Activated CD8-positive, alpha-beta T cell treated with anti-CD3 and anti-CD28 coated beads, Interleukin-2, amount 10 ng/mL, durations not matched to agents 7 days and 5 days (primary cell): ENCODE results near the gene BCOR. TPM values are rescaled to one million over a fixed set of nuclear protein-coding genes. Genes with fewer than 3 reads are reported as not detected.
A peak's percentile ranks its signal among the peaks of the same experiment; 100 is the strongest.

Experiments
- ATAC-seq: fragments of 150-1000 bp; cut with Tn5 transposase; one replicate; pipeline ENCODE4 v1.10.0; 2021; ENCODE audit warnings: moderate library complexity
- CTCF ChIA-PET: fragments of 350-600 bp; sonication (Branson Sonifier 250); formaldehyde crosslinking; loops from one replicate; lab custom pipeline; 2021; ENCODE audit warnings: antibody characterized with exemption; lab: Charles Lee
- POLR2A ChIA-PET: fragments of 350-600 bp; sonication (Branson Sonifier 250); formaldehyde crosslinking; loops from one replicate; lab custom pipeline; 2021; ENCODE audit warnings: antibody characterized with exemption; lab: Charles Lee
- DNase-seq: peaks from one replicate; pipeline ENCODE4 v3.0.0-alpha.2; 2020
- H3K27ac Mint-ChIP-seq: one replicate; pipeline ENCODE4 v1.8.0; 2021; ENCODE audit warnings: mild to moderate bottlenecking, mixed read lengths
- H3K27me3 Mint-ChIP-seq: one replicate; pipeline ENCODE4 v1.8.0; 2021; ENCODE audit warnings: low read depth, mixed read lengths
- H3K36me3 Mint-ChIP-seq: one replicate; pipeline ENCODE4 v1.8.0; 2021; ENCODE audit warnings: low read depth, mixed read lengths
- H3K4me1 Mint-ChIP-seq: one replicate; pipeline ENCODE4 v1.8.0; 2021; ENCODE audit warnings: low read depth, mixed read lengths
- H3K4me3 Mint-ChIP-seq: one replicate; pipeline ENCODE4 v1.8.0; 2021; ENCODE audit warnings: mild to moderate bottlenecking, mixed read lengths
- H3K9me3 Mint-ChIP-seq: one replicate; pipeline ENCODE4 v1.8.0; 2022; ENCODE audit warnings: mixed read lengths; ENCODE audit not compliant: insufficient read depth
- total RNA-seq, 2 experiments: library from RNA; stranded (reverse); gene quantifications; one replicate each; pipeline ENCODE4 v1.2.3, GENCODE V29; 2021

The BCOR gene
- total RNA-seq, 2 experiments from 2014 or later = 41.5 to 45.5 TPM

DNA sequence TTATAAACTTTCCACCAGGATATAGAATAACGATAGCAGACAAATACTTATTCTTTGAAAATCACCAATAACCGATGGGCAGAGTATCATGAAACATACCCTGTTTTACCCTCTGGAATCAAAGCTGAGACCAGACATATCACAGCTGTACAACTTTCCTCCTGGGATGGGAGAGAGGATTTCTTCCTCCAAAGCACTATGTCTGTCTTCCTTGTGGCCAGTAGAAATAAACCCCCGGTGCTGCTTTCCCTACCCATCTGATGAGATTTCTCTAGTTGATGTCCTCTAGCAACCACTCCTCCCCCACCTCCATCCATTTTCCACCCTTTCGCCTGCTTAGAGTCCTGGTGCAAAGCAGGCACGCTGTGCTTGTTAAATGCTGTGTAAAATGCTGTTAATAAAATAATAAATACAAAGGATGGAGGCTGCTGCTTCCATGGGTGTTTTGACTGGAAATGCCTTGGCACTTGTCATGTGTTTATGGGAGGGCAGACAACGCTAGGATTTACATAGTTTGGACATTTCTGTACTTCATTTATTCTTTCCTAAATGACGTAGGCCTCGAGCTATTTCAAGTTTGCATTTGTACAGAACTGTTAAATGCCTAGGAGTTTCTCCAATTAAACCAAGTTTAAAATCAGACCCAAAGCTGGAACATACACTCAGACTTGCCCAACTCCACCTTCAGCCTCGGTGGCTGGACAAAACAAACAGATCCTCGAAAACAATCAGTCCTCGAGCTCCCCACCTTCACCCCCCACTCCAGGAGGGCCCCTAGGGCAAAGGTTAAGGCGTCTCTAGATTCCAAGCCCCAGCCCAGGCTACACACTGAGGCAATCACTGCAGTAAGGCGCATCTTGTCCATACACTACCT, 10.1 kb downstream of the BCOR start:
- ChIA-PET POLR2A (interaction anchor here (1.0 to 1.1 kb wide), 2 partner anchors 10 to 66 kb away, joined by 3 to 6 read pairs; partner anchors contain the start of gene BCOR), CTCF (no interaction called here)
- H3K27me3 Mint-ChIP-seq = no peaks in the 10 kb centered on the region
- DNase-seq (no peak), ATAC-seq (no peak)
- peaks cover 14% of the 10 kb centered on the region for H3K36me3 Mint-ChIP-seq
- H3K4me3 Mint-ChIP-seq = no peak overlapping the region
- no peak overlapping the region for H3K27ac Mint-ChIP-seq
- no peaks in the 10 kb centered on the region for H3K9me3 Mint-ChIP-seq
- H3K4me1 Mint-ChIP-seq = peaks cover 72% of the 10 kb centered on the region

DNA sequence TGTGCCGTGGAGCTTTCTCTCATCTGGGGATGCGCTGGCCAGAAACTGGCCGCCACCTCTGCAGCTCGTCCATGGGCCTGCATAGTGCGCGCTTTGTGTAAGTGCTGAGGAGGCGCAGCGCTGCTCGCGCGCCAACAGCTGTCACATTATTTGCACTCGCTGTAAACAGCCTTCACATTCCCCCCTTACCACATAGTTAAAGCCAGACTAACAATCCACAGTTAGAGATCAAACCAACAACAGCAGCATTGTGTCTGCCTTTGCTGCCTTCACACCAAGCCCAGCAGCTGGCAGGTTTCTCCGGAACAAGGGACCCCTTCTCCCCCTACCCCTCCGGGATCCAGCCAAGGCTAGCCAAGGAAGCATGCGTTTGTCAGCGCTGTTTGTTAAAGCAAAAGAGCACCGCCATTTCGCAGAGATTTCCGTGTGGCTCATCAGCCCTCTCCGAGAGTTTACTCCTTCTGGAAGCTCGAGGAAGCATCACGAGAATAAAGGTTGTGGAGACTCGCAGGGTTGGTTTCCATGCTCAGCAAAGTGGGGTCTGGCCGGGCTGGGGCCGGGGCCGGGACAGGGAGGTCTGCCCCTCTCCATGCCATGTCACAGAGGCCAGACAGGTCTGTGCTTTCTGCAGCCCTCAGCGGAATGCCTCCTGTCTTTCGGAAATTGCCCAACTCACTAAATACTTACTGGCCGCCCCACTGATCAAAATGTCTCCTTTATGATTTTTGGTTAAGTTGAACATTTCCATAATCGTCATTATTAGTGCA, 11.0 kb downstream of the BCOR start:
- ChIA-PET POLR2A (interaction anchor here (0.7 to 1.0 kb wide), 3 partner anchors 12 to 74 kb away, joined by 3 to 5 read pairs (median 3); no protein-coding TSS in a partner anchor), CTCF (no interaction called here)
- DNase-seq = no peak
- no peak overlapping the region for H3K4me3 Mint-ChIP-seq
- peaks cover 11% of the 10 kb centered on the region for H3K36me3 Mint-ChIP-seq
- no peak overlapping the region for H3K27ac Mint-ChIP-seq
- ATAC-seq = no peak
- H3K27me3 Mint-ChIP-seq = no peaks in the 10 kb centered on the region
- peaks cover 75% of the 10 kb centered on the region for H3K4me1 Mint-ChIP-seq
- no peaks in the 10 kb centered on the region for H3K9me3 Mint-ChIP-seq

DNA sequence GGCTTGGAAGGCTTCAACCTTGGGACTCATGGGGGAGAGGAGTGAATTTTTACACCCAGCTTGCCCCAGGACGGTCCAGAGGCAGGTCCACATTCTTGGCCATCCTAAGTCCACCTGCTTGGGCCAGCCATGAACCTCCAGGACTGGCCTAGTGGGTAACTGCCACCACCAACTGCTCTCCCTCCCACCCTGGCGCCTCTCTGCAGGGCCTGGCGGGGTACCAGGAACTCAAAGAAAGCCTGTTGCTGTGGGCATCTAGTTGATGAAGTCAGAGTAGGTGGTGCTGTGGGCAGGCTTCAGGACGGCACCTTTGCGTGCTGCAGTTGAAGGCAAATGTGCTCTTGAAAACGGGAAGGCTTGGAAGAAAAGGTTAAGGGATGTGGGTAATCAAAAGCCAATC, 12.0 kb downstream of the BCOR start:
- Mint-ChIP-seq H3K4me3 (no peak overlapping the region), H3K9me3 (no peaks in the 10 kb centered on the region), H3K27ac (no peak overlapping the region), H3K4me1 (peaks cover 69% of the 10 kb centered on the region), H3K27me3 (no peaks in the 10 kb centered on the region), H3K36me3 (peaks cover 7% of the 10 kb centered on the region)
- ChIA-PET POLR2A (interaction anchor here (0.9 kb wide), 1 partner anchor 13 kb away, joined by 3 read pairs; no protein-coding TSS in a partner anchor), CTCF (interaction anchor here (0.8 kb wide), 1 partner anchor 11 kb away, joined by 3 read pairs; no protein-coding TSS in a partner anchor)
- no peak for DNase-seq
- no peak for ATAC-seq

DNA sequence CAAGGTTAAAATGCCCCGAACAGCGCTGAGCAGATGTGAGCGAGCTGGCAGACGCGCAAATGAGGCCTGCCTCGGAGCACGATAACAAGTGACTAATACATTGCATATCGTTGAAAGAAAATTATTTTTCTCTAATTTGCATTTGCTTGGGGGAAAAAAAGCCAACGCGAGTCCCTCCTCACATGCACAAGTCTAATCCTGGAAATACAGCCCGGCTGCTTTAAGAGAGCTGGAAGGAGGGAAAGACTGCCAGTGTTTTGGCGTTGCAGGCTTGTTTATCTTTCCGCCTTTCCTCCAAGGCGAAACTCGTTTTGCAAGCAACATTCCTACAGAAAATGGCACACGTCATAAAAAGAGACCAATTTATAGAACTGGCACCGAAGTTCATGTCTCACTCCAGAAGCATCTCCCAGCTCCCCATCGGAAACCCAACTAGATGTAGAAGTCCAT, 12.6 kb downstream of the BCOR start:
- DNase-seq (no peak), ATAC-seq (no peak)
- peaks cover 9% of the 10 kb centered on the region for H3K36me3 Mint-ChIP-seq
- no peak overlapping the region for H3K4me3 Mint-ChIP-seq
- H3K9me3 Mint-ChIP-seq = no peaks in the 10 kb centered on the region
- ChIA-PET POLR2A (interaction anchor here (1.0 kb wide), 1 partner anchor 9 kb away, joined by 4 read pairs; no protein-coding TSS in a partner anchor), CTCF (interaction anchor here (0.8 kb wide), 1 partner anchor 12 kb away, joined by 3 read pairs; no protein-coding TSS in a partner anchor)
- no peaks in the 10 kb centered on the region for H3K27me3 Mint-ChIP-seq
- H3K4me1 Mint-ChIP-seq = peaks cover 68% of the 10 kb centered on the region
- H3K27ac Mint-ChIP-seq = no peak overlapping the region

DNA sequence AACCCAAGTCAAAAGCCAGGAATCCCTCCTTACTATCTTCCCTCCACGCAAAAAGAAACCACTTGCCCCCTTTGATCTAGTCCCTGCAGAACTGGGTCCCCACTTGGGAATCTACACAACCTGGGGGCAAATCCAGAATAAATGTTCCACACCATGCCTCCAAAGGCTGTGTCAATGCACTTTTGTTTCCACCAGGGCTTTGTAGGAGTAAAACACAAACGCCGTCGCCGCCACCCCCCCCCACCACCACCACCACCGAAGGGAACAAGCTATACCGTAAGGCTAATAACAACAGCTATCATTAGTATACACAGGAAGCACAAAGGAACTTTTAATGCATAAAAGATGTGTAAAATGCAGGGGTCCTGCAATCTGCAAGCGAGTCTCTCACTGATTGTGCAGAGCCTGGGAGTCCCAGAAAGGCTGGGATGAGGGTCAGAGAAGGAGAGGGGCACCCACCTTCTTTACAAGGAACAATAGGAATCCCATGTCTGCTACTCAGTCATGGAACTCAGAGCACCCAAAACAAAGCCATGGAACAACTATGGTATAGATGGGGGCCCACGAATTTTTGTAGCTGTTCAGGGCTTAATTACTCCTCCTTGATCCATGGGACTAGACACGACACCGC, 13.2 kb downstream of the BCOR start:
- Mint-ChIP-seq H3K27ac (no peak overlapping the region), H3K4me3 (peak overlapping the region; percentile 59), H3K36me3 (peaks cover 9% of the 10 kb centered on the region), H3K27me3 (no peaks in the 10 kb centered on the region), H3K9me3 (no peaks in the 10 kb centered on the region), H3K4me1 (peaks cover 69% of the 10 kb centered on the region)
- ATAC-seq = no peak
- ChIA-PET CTCF (interaction anchor here (0.8 kb wide), 1 partner anchor 12 kb away, joined by 3 read pairs; no protein-coding TSS in a partner anchor), POLR2A (interaction anchor here (1.0 kb wide), 1 partner anchor 9 kb away, joined by 4 read pairs; no protein-coding TSS in a partner anchor)
- DNase-seq = no peak

DNA sequence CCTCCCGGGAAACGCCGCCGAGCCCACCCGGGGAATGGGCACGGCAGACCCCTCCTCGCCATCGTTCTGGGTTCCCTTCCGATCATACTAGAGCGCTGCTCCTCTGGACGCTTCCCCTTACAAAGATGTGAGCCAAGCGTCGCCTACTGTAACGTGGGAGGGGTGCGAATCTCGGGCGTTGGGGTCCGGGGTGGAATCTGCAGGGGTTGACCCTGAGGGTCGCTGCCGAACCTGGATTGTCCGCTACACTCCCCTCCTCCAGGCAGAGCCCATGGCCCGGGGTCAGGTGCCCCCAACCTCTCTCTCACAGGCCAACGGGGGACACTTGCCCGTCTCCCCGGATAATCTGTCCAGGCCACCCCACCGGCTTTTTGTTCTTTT, 13.8 kb downstream of the BCOR start:
- Mint-ChIP-seq H3K27me3 (no peaks in the 10 kb centered on the region), H3K36me3 (peaks cover 9% of the 10 kb centered on the region), H3K4me1 (peaks cover 63% of the 10 kb centered on the region), H3K4me3 (peak overlapping the region; percentile 59), H3K27ac (no peak overlapping the region), H3K9me3 (no peaks in the 10 kb centered on the region)
- ATAC-seq = no peak
- DNase-seq = no peak
- ChIA-PET CTCF (no interaction called here), POLR2A (no interaction called here)

DNA sequence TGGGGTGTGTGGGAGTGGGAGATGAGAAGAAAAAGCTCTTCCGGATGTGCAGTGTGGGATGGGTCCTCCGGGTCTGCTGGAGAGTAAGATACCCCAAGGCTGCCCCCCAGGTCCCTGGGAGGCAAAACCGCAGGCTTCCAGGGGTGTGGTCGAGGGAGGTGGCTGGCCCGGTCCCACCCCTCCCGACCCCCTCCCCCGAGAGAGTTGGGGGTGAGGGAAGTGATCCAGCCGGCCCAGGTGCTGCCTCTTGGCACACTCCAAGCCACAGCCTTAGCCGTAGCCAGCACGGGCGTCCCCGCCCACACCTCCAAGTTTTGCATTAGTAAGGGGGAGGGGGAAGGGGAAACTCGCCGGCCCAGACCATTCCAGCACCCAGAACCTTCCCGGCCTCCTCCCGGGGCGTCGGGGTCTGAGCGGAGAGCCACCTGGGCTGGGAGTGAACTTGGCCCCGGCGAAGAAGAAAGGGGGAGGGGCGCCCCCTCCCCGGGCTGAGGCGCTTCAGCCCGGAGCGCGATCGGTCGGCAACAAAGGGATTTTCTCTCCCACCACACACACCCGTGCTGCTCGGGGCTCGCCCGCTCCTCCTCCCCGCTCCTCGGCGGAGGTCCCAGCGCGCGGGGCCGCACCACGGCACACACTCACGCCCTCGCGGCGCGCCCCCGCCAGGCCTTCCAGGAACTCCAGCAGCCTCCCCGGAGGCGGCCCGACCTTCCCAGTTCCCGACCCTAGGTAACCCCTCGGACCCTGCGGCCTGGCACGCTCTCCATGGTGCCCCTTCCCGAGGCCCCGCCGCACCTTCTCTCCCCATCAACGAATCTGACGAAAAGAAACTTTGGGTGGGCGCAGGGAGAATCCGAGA, 14.4 kb downstream of the BCOR start:
- H3K9me3 Mint-ChIP-seq = no peaks in the 10 kb centered on the region
- no peak overlapping the region for H3K27ac Mint-ChIP-seq
- H3K4me3 Mint-ChIP-seq = peak overlapping the region; percentile 59
- peaks cover 57% of the 10 kb centered on the region for H3K4me1 Mint-ChIP-seq
- DNase-seq (no peak), ATAC-seq (peak; percentile 59)
- H3K27me3 Mint-ChIP-seq = no peaks in the 10 kb centered on the region
- CTCF ChIA-PET = no interaction called here
- H3K36me3 Mint-ChIP-seq = peaks cover 9% of the 10 kb centered on the region
- POLR2A ChIA-PET = no interaction called here

DNA sequence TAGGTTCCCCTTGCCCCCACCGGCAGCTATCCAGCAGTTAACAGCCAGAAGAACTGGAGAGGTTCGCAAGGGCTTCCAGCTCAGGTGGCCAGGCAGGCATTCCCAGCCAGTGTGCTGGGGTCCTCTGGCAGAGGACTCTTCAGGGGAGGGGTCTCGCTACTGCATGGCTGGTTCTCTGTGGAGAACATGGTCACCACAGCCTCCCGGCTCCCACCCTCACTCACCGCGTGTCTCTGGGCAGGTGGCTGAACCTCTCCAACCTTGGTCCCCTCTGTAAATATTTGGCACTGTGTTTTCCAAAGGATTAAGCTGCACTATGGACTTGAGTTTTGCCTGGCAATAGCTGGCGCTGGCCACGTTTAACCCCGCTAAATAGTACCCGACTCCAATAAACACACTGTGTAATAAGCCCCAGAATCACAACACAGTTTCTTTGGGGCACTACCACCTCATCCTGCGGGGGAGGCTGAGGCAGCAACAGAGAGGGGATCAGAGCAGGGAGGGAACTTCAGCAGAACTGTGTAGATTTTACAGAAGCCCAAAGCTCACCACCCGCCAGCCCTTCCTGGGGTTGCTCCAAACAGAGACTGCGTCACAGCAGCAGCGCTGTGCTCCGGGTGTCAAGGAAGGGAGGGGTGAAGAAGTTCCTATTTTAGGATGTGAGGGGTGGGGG, 15.2 kb downstream of the BCOR start:
- Mint-ChIP-seq H3K4me3 (no peak overlapping the region), H3K4me1 (peaks cover 56% of the 10 kb centered on the region), H3K9me3 (no peaks in the 10 kb centered on the region), H3K27me3 (no peaks in the 10 kb centered on the region), H3K36me3 (peaks cover 12% of the 10 kb centered on the region), H3K27ac (no peak overlapping the region)
- DNase-seq (no peak), ATAC-seq (no peak)
- POLR2A ChIA-PET = interaction anchor here (0.5 kb wide), 1 partner anchor 12 kb away, joined by 3 read pairs; no protein-coding TSS in a partner anchor
- CTCF ChIA-PET = no interaction called here

DNA sequence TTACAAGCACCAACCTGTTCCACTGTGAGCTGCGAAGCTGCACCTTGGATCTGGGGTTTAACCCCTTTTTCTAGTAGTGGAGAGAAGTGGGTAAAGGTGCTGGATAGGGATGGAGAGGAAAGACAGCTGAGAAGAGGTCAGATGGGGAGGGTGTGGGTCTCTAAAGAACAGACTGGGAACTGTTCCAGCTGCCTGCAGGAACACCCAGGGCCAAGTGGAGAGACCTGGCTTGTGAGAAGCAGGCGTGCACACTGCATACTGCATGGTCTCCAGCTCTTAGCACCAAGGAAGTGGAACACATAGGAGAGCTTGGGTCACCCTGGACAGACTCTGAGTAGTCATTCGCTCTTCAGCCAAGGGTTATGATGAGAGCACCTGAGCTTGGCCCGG, 16.1 kb downstream of the BCOR start:
- H3K27ac Mint-ChIP-seq = no peak overlapping the region
- CTCF ChIA-PET = interaction anchor here (0.5 to 1.1 kb wide), 2 partner anchors 12 to 350 kb away, joined by 3 to 4 read pairs; no protein-coding TSS in a partner anchor

DNA sequence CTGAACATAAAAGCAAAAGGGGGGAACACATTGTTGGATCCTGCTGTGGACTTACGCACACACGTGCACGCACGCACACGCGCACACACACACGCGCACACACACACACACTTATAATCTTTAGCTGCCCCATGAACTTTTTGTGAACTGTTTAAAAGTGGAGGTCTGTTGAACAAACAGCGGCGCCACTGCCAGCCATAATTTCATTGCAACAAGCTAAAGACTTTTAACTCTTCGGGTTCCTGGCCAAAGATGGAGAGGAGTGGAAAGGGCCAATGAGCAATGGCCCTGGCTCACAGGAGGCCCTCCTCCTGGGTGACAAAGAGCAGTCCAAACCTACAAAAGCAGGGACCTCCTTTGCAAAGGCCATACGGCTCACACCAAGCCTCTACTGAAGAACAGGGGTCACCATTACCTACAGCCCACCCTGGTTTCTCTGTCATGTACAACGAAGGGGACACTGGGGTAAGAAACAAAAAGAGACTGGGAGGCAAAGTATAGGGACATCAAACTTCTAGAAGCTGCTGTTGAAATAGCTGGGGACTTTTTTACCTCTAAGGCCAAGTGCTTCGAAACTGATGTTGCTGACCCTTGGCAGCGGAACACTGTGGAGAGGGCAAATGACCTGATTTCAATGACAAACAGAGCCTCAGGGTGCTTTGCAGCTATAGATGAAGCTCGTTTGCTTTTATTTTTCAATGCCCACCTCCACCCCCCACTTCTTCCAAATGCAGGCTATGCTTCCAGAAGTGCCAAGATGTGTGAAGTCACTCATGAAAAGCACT, 16.7 kb downstream of the BCOR start:
- ATAC-seq = no peak
- H3K36me3 Mint-ChIP-seq = peaks cover 12% of the 10 kb centered on the region
- peaks cover 46% of the 10 kb centered on the region for H3K4me1 Mint-ChIP-seq
- DNase-seq = no peak
- H3K4me3 Mint-ChIP-seq = no peak overlapping the region
- H3K27me3 Mint-ChIP-seq = no peaks in the 10 kb centered on the region
- no peak overlapping the region for H3K27ac Mint-ChIP-seq
- POLR2A ChIA-PET = no interaction called here
- no peaks in the 10 kb centered on the region for H3K9me3 Mint-ChIP-seq
- CTCF ChIA-PET = interaction anchor here (0.5 to 1.1 kb wide), 2 partner anchors 12 to 349 kb away, joined by 3 to 4 read pairs; no protein-coding TSS in a partner anchor

More for the DNA sequence above, 16.1 kb downstream of the BCOR start:
- no peaks in the 10 kb centered on the region for H3K27me3 Mint-ChIP-seq
- H3K4me1 Mint-ChIP-seq = peaks cover 52% of the 10 kb centered on the region
- POLR2A ChIA-PET = no interaction called here
- DNase-seq (no peak), ATAC-seq (no peak)
- H3K9me3 Mint-ChIP-seq = no peaks in the 10 kb centered on the region
- H3K36me3 Mint-ChIP-seq = peaks cover 13% of the 10 kb centered on the region
- H3K4me3 Mint-ChIP-seq = no peak overlapping the region
